Progenitor cell of endocrine pancreas (in vitro differentiated cells): ENCODE results near the gene GAS7. TPM values are rescaled to one million over a fixed set of nuclear protein-coding genes. Genes with fewer than 3 reads are reported as not detected.
"Not testable (repeated sequence)": the region's sequence is repeated elsewhere in the genome, so short reads cannot be mapped to it uniquely, and the experiment has no call there.

Experiments used
- DNase-seq: peaks from one replicate; pipeline ENCODE4 v3.0.0; 2021; ENCODE audit warnings: low spot score; ENCODE audit not compliant: unreplicated experiment
- H3K27ac Mint-ChIP-seq: 2 replicates; pipeline ENCODE4 v1.8.0; 2021; ENCODE audit warnings: mild to moderate bottlenecking, moderate library complexity, mixed read lengths
- H3K27me3 Mint-ChIP-seq: 2 replicates; pipeline ENCODE4 v1.8.0; 2021; ENCODE audit warnings: mixed read lengths
- H3K36me3 Mint-ChIP-seq: 2 replicates; pipeline ENCODE4 v1.8.0; 2022; ENCODE audit warnings: mixed read lengths; ENCODE audit not compliant: insufficient read depth
- H3K4me1 Mint-ChIP-seq: 2 replicates; pipeline ENCODE4 v1.8.0; 2021; ENCODE audit warnings: low read depth, mixed read lengths
- H3K4me3 Mint-ChIP-seq: 2 replicates; pipeline ENCODE4 v1.8.0; 2021; ENCODE audit warnings: low read depth, mild to moderate bottlenecking, moderate library complexity, mixed read lengths
- H3K9me3 Mint-ChIP-seq: 2 replicates; pipeline ENCODE4 v1.8.0; 2021; ENCODE audit warnings: low read depth, mixed read lengths
- CTCF ChIP-seq: fragments of 200-600 bp; sonication (generic); IDR thresholded peaks from one replicate; pipeline ENCODE4 v1.5.0; 2021; ENCODE audit warnings: antibody characterized with exemption, mild to moderate bottlenecking; ENCODE audit not compliant: unreplicated experiment
- total RNA-seq: library from RNA; stranded (reverse); gene quantifications from 2 replicates; pipeline ENCODE4 v1.2.1, GENCODE V29; 2021

Gene GAS7
- total RNA-seq, 1 donor from 2014 or later: 3.4 TPM

DNA sequence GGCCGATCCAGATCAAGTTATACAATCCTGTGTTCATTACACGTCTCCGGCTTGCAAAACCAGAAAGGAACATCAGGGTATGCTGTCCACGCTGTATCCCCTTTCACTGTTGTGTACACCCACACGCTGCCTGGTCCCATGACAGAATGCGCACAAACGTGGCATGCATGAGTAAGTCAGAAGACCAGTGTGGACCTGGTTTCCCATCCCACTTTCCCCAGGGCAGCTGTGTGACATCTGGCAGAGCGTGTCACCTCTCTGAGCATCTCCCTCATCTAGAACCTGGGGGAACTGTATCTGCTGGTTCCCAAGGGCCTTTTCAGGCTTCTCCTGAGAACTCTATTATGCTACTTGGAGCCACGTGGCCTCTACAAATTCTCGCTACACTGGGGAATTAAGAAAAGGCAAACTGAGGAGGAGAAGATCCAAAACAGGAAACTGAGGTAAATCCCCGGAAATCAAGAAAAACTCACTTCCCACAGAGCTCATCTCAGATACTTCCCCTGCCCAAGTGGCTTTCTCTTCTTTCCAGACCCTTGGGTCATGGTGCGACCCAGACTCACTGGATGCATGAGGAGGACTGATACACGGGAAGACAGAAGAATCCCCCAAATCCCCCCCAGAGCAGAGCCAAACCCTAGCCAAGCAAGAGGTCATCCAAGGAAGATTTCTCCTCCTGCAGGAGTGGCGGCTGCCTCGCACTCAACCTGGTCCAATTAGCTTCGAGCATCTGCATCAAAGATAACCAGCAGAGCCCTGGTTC lies 139.3 kb downstream of the GAS7 start:
- Mint-ChIP-seq H3K27ac (no peak overlapping the region), H3K36me3 (no peaks in the 10 kb centered on the region), H3K4me3 (no peak overlapping the region), H3K9me3 (no peaks in the 10 kb centered on the region), H3K4me1 (no peaks in the 10 kb centered on the region), H3K27me3 (peaks cover 3% of the 10 kb centered on the region)
- DNase-seq: no peak
- TF ChIP-seq CTCF: no peak

DNA sequence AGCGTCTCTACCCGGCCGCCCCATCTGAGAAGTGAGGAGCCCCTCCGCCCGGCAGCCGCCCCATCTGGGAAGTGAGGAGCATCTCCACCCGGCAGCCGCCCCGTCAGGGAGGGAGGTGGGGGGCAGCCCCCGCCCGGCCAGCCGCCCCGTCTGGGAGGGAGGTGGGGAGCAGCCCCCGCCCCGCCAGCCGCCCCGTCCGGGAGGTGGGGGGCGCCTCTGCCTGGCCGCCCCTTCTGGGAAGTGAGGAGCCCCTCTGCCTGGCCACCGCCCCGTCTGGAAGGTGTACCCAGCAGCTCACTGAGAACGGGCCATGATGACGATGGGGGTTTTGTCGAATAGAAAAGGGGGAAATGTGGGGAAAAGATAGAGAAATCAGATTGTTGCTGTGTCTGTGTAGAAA lies 140.9 kb downstream of the GAS7 start:
- H3K9me3 Mint-ChIP-seq, H3K36me3 Mint-ChIP-seq, DNase-seq, H3K4me3 Mint-ChIP-seq, H3K4me1 Mint-ChIP-seq, H3K27ac Mint-ChIP-seq, H3K27me3 Mint-ChIP-seq: not testable (repeated sequence)

DNA sequence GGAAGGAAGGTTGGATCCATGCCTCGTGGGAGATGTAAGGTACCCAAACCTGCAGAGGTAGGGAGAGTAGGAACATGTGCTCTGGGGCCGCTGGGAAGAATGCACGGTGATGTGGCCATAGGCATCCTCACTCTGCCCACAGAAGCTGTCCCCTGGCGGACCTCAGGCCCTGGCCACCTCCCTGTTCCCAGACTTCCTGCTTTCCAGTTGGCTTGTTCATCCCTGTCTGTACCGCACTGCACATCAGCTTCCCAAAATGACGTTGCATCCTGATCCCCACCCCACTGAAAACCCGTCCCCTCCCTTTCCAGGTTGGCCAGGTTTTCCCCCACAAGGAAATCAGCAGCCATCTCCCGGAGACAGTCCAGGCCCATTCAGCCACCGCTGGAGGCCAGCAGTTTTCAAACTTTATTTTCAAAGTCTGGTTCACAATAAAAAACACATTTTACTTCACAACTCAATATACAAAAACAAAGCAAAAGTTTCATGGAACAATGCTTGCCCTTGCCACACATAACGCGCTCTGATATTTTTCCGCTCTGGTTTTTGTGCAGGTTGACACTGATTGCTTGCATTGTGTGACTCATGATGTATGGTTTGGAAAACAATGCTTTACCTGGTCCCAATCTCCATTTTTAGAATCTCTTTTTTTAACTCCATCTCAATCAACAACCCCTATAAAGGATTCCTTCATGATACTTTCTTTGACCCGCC lies 143.0 kb downstream of the GAS7 start:
- Mint-ChIP-seq H3K4me1 (no peaks in the 10 kb centered on the region), H3K9me3 (no peaks in the 10 kb centered on the region), H3K27me3 (peaks cover 6% of the 10 kb centered on the region)

DNA sequence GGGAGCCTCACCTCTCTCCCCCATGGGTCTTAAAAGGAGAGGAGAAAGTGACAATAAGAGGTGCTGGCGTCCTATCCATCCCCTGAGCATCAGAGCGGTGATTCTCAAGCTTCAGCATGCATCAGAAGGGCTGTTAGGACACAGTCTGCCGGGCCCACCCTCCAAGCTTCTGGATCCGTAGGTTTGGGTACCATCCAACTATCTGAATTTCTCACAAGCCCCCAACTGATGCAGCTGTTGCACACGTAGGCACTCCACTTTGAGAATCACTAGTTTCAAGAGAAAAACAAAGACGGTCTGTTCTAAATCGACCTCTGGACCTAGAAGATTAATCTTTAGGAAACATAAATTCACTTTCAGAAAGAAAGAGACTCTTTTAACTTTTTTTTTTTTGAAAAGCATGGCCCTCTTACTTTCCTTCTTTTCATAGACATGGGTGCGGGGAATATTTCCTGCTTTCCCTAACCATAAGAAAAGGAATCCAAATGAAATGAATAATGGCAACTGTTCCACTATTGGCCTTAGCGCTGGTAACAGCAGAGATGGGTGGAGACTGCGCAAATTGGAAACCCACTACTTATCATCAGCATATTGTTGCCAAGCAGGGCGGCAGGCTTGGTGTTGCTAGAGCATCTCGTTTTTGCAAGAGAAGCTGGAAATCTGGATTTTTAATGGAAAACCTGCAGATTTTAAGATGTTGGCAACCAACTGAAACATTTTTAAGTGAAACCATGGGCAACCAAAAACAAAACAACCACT lies 144.4 kb downstream of the GAS7 start:
- Mint-ChIP-seq H3K4me3 (no peak overlapping the region), H3K9me3 (no peaks in the 10 kb centered on the region), H3K27me3 (peaks cover 6% of the 10 kb centered on the region), H3K36me3 (no peaks in the 10 kb centered on the region), H3K27ac (no peak overlapping the region), H3K4me1 (no peaks in the 10 kb centered on the region)
- no peak for DNase-seq
- TF ChIP-seq CTCF: no peak

More for the DNA sequence above, 143.0 kb downstream of the GAS7 start:
- DNase-seq: no peak
- no peak for TF ChIP-seq CTCF
- no peak overlapping the region for H3K27ac Mint-ChIP-seq
- no peak overlapping the region for H3K4me3 Mint-ChIP-seq
- H3K36me3 Mint-ChIP-seq: no peaks in the 10 kb centered on the region

- Mint-ChIP-seq H3K4me1 (no peaks in the 10 kb centered on the region), H3K9me3 (no peaks in the 10 kb centered on the region), H3K27me3 (peaks cover 6% of the 10 kb centered on the region), H3K27ac (no peak overlapping the region), H3K36me3 (no peaks in the 10 kb centered on the region), H3K4me3 (no peak overlapping the region)
- no peak for TF ChIP-seq CTCF
- DNase-seq: no peak
Measured at GRCh38 chr17:10052106-10052813, 146.1 kb downstream of the GAS7 start.
